Activated naive CD8-positive, alpha-beta T cell (primary cell): ENCODE data around the gene PKP2.
"Not testable (repeated sequence)": the region's sequence is repeated elsewhere in the genome, so short reads cannot be mapped to it uniquely, and the experiment has no call there.

Experiments used
- H3K27ac Mint-ChIP-seq: one replicate; pipeline ENCODE4 v1.8.0; 2021; ENCODE audit warnings: mixed read lengths
- H3K27me3 Mint-ChIP-seq: one replicate; pipeline ENCODE4 v1.8.0; 2021; ENCODE audit warnings: mixed read lengths
- H3K36me3 Mint-ChIP-seq: one replicate; pipeline ENCODE4 v1.8.0; 2021; ENCODE audit warnings: mixed read lengths
- H3K4me1 Mint-ChIP-seq: one replicate; pipeline ENCODE4 v1.8.0; 2021; ENCODE audit warnings: low read depth, mixed read lengths
- H3K4me3 Mint-ChIP-seq: one replicate; pipeline ENCODE4 v1.8.0; 2021; ENCODE audit warnings: mild to moderate bottlenecking, mixed read lengths
- H3K9me3 Mint-ChIP-seq: one replicate; pipeline ENCODE4 v1.8.0; 2021; ENCODE audit warnings: low read depth, mixed read lengths

PKP2 gene

GRCh38 chr12:32885831-32886230 lies 10.7 kb downstream of the PKP2 start:
- Mint-ChIP-seq H3K27me3 (peaks cover 13% of the 10 kb centered on the region), H3K36me3 (no peaks in the 10 kb centered on the region), H3K4me1 (no peaks in the 10 kb centered on the region), H3K27ac (no peak overlapping the region), H3K4me3 (no peak overlapping the region), H3K9me3 (no peaks in the 10 kb centered on the region)

- Mint-ChIP-seq H3K27ac (no peak overlapping the region), H3K27me3 (peaks cover 13% of the 10 kb centered on the region), H3K4me1 (no peaks in the 10 kb centered on the region), H3K4me3 (no peak overlapping the region), H3K36me3 (no peaks in the 10 kb centered on the region), H3K9me3 (no peaks in the 10 kb centered on the region)
Measured at GRCh38 chr12:32884962-32885361, 11.6 kb downstream of the PKP2 start.

GRCh38 chr12:32881702-32882101 lies 14.9 kb downstream of the PKP2 start:
- H3K4me3 Mint-ChIP-seq = no peak overlapping the region
- no peaks in the 10 kb centered on the region for H3K9me3 Mint-ChIP-seq
- no peak overlapping the region for H3K27ac Mint-ChIP-seq
- peaks cover 5% of the 10 kb centered on the region for H3K27me3 Mint-ChIP-seq
- no peaks in the 10 kb centered on the region for H3K4me1 Mint-ChIP-seq
- no peaks in the 10 kb centered on the region for H3K36me3 Mint-ChIP-seq

- Mint-ChIP-seq H3K9me3 (no peaks in the 10 kb centered on the region), H3K27ac (no peak overlapping the region), H3K27me3 (peaks cover 4% of the 10 kb centered on the region), H3K4me1 (no peaks in the 10 kb centered on the region), H3K36me3 (no peaks in the 10 kb centered on the region), H3K4me3 (no peak overlapping the region)
Measured at GRCh38 chr12:32881107-32881506, 15.5 kb downstream of the PKP2 start.

GRCh38 chr12:32879066-32879465 lies 17.5 kb downstream of the PKP2 start:
- not testable (repeated sequence) for H3K36me3 Mint-ChIP-seq, H3K9me3 Mint-ChIP-seq, H3K27me3 Mint-ChIP-seq, H3K4me3 Mint-ChIP-seq, H3K4me1 Mint-ChIP-seq, H3K27ac Mint-ChIP-seq

GRCh38 chr12:32877601-32878459 lies 18.7 kb downstream of the PKP2 start:
- Mint-ChIP-seq H3K36me3 (no peaks in the 10 kb centered on the region), H3K27me3 (peaks cover 1% of the 10 kb centered on the region), H3K27ac (no peak overlapping the region), H3K4me1 (no peaks in the 10 kb centered on the region), H3K9me3 (no peaks in the 10 kb centered on the region), H3K4me3 (no peak overlapping the region)

GRCh38 chr12:32876004-32876403 lies 20.6 kb downstream of the PKP2 start:
- Mint-ChIP-seq H3K36me3 (no peaks in the 10 kb centered on the region), H3K27ac (no peak overlapping the region), H3K27me3 (peaks cover 1% of the 10 kb centered on the region), H3K9me3 (no peaks in the 10 kb centered on the region), H3K4me1 (no peaks in the 10 kb centered on the region), H3K4me3 (no peak overlapping the region)

- H3K36me3 Mint-ChIP-seq = no peaks in the 10 kb centered on the region
- peaks cover 1% of the 10 kb centered on the region for H3K27me3 Mint-ChIP-seq
- H3K4me3 Mint-ChIP-seq = no peak overlapping the region
- no peaks in the 10 kb centered on the region for H3K4me1 Mint-ChIP-seq
- no peaks in the 10 kb centered on the region for H3K9me3 Mint-ChIP-seq
- H3K27ac Mint-ChIP-seq = no peak overlapping the region
Measured at GRCh38 chr12:32874975-32875374, 21.6 kb downstream of the PKP2 start.

GRCh38 chr12:32874078-32874477 lies 22.5 kb downstream of the PKP2 start:
- Mint-ChIP-seq H3K36me3 (no peaks in the 10 kb centered on the region), H3K4me1 (no peaks in the 10 kb centered on the region), H3K9me3 (no peaks in the 10 kb centered on the region), H3K27me3 (peaks cover 1% of the 10 kb centered on the region), H3K27ac (no peak overlapping the region), H3K4me3 (no peak overlapping the region)

- H3K27me3 Mint-ChIP-seq, H3K4me1 Mint-ChIP-seq, H3K27ac Mint-ChIP-seq, H3K36me3 Mint-ChIP-seq, H3K4me3 Mint-ChIP-seq, H3K9me3 Mint-ChIP-seq: not testable (repeated sequence)
Measured at GRCh38 chr12:32872416-32872815, 24.2 kb downstream of the PKP2 start.

GRCh38 chr12:32870716-32871115 lies 25.9 kb downstream of the PKP2 start:
- Mint-ChIP-seq H3K27me3 (peaks cover 1% of the 10 kb centered on the region), H3K9me3 (no peaks in the 10 kb centered on the region), H3K4me3 (no peak overlapping the region), H3K36me3 (no peaks in the 10 kb centered on the region), H3K27ac (no peak overlapping the region), H3K4me1 (no peaks in the 10 kb centered on the region)

GRCh38 chr12:32868885-32869284 lies 27.7 kb downstream of the PKP2 start:
- no peak overlapping the region for H3K27ac Mint-ChIP-seq
- H3K4me1 Mint-ChIP-seq = no peaks in the 10 kb centered on the region
- H3K9me3 Mint-ChIP-seq = no peaks in the 10 kb centered on the region
- H3K27me3 Mint-ChIP-seq = peaks cover under 1% of the 10 kb centered on the region
- H3K4me3 Mint-ChIP-seq = no peak overlapping the region
- H3K36me3 Mint-ChIP-seq = no peaks in the 10 kb centered on the region

- Mint-ChIP-seq H3K4me1 (no peaks in the 10 kb centered on the region), H3K36me3 (no peaks in the 10 kb centered on the region), H3K9me3 (no peaks in the 10 kb centered on the region)
Measured at GRCh38 chr12:32864731-32865130, 31.8 kb downstream of the PKP2 start.

GRCh38 chr12:32863128-32863527 lies 33.4 kb downstream of the PKP2 start:
- no peak overlapping the region for H3K27ac Mint-ChIP-seq
- no peaks in the 10 kb centered on the region for H3K4me1 Mint-ChIP-seq
- H3K27me3 Mint-ChIP-seq = no peaks in the 10 kb centered on the region
- H3K9me3 Mint-ChIP-seq = no peaks in the 10 kb centered on the region
- no peak overlapping the region for H3K4me3 Mint-ChIP-seq
- H3K36me3 Mint-ChIP-seq = no peaks in the 10 kb centered on the region

More at GRCh38 chr12:32864731-32865130, 31.8 kb downstream of the PKP2 start:
- H3K27ac Mint-ChIP-seq = no peak overlapping the region
- H3K4me3 Mint-ChIP-seq = no peak overlapping the region
- no peaks in the 10 kb centered on the region for H3K27me3 Mint-ChIP-seq

- H3K4me1 Mint-ChIP-seq, H3K27me3 Mint-ChIP-seq, H3K36me3 Mint-ChIP-seq, H3K4me3 Mint-ChIP-seq, H3K27ac Mint-ChIP-seq, H3K9me3 Mint-ChIP-seq: not testable (repeated sequence)
Measured at GRCh38 chr12:32861658-32862057, 34.9 kb downstream of the PKP2 start.

GRCh38 chr12:32860192-32860591 lies 36.4 kb downstream of the PKP2 start:
- Mint-ChIP-seq H3K36me3 (no peaks in the 10 kb centered on the region), H3K27me3 (no peaks in the 10 kb centered on the region), H3K9me3 (no peaks in the 10 kb centered on the region), H3K4me1 (no peaks in the 10 kb centered on the region), H3K27ac (no peak overlapping the region), H3K4me3 (no peak overlapping the region)
